Measurements from ENCODE around the gene PIGH.

The PIGH gene

GRCh38 chr14:67643713-67644112, 43.6 kb upstream of the PIGH start:
- Histone ChIP-seq H3K36me3 (ENCODE audit: insufficient read depth) (no peaks in the 10 kb centered on the region), H3K79me2 (ENCODE audit: insufficient read depth, low read depth) (no peaks in the 10 kb centered on the region), H3K9ac (no peak overlapping the region), H3K4me1 (ENCODE audit: low read depth, poor library complexity, severe bottlenecking) (peaks cover 46% of the 10 kb centered on the region), H3K27ac (no peak overlapping the region), H3K4me2 (no peak overlapping the region; the same call in 1 of the 2 replicates), H3K27me3 (ENCODE audit: insufficient read depth, low read depth) (no peaks in the 10 kb centered on the region), H3K4me3 (IDR thresholded peaks at IDR 0.05; ENCODE audit: insufficient read depth, low read depth, low read length) (no peak overlapping the region), H4K20me1 (ENCODE audit: insufficient read depth) (no peaks in the 10 kb centered on the region), H2AFZ (ENCODE audit: low read depth) (no peak overlapping the region)
- TF ChIP-seq, protein P1, sequence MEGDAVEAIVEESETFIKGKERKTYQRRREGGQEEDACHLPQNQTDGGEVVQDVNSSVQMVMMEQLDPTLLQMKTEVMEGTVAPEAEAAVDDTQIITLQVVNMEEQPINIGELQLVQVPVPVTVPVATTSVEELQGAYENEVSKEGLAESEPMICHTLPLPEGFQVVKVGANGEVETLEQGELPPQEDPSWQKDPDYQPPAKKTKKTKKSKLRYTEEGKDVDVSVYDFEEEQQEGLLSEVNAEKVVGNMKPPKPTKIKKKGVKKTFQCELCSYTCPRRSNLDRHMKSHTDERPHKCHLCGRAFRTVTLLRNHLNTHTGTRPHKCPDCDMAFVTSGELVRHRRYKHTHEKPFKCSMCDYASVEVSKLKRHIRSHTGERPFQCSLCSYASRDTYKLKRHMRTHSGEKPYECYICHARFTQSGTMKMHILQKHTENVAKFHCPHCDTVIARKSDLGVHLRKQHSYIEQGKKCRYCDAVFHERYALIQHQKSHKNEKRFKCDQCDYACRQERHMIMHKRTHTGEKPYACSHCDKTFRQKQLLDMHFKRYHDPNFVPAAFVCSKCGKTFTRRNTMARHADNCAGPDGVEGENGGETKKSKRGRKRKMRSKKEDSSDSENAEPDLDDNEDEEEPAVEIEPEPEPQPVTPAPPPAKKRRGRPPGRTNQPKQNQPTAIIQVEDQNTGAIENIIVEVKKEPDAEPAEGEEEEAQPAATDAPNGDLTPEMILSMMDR (conservative IDR thresholded peaks at IDR 0.05; ENCODE audit: low read depth, low read length): no peak

DNA sequence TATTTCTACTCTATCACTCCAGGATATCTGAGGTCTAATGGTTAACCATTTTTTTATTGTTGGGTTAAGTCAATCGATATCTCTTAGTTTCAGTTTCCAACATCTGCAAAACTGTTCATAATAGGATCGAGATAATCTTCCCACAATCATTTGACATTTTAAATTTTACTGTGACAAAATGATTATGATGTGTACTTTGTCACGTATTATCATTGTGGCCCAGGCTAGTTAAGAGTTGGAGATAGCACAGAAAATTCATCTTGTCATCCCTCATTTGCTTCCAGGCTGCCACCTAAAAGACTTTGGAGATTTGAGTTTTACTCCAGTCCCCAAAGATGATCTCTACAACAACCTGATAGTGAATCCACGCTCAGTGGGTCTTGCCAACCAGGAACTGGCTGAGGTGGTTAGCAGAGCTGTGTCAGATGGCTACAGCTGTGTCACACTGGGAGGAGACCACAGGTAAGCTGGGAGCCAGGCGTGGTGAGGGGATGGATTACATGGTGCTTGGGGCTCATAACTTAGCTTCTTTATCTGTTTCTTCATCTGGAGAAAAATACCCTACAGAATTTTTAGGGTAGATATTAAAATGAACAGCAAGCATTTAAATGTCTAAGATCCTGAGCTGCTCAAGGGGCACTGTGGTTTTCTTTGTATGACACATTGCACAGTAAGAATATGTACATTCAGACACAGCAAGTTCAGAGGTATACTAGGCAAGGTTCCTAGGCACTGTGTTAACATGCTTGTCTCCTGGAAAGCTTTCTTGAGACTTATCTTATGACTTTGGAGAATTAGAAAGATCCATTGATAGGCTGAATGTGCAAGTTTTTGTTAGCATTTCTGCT, 42.1 kb upstream of the PIGH start:
- Histone ChIP-seq H3K4me2 (peak overlapping the region; percentile 40), H4K20me1 (ENCODE audit: insufficient read depth) (no peaks in the 10 kb centered on the region), H2AFZ (ENCODE audit: low read depth) (no peak overlapping the region), H3K27ac (peak overlapping the region; percentile 51; the same call in 1 of the 2 replicates), H3K9ac (no peak overlapping the region; the same call in 1 of the 2 replicates), H3K79me2 (ENCODE audit: insufficient read depth, low read depth) (no peaks in the 10 kb centered on the region), H3K36me3 (ENCODE audit: insufficient read depth) (no peaks in the 10 kb centered on the region), H3K27me3 (ENCODE audit: insufficient read depth, low read depth) (no peaks in the 10 kb centered on the region), H3K4me1 (ENCODE audit: low read depth, poor library complexity, severe bottlenecking) (peaks cover 46% of the 10 kb centered on the region), H3K4me3 (IDR thresholded peaks at IDR 0.05; ENCODE audit: insufficient read depth, low read depth, low read length) (no peak overlapping the region)
- TF ChIP-seq, protein P1 (conservative IDR thresholded peaks at IDR 0.05; ENCODE audit: low read depth, low read length): no peak

GRCh38 chr14:67641480-67641879, 41.4 kb upstream of the PIGH start:
- no peak overlapping the region for H3K27ac ChIP-seq
- no peak overlapping the region for H3K9ac ChIP-seq
- no peaks in the 10 kb centered on the region for H3K79me2 ChIP-seq (ENCODE audit: insufficient read depth, low read depth)
- no peak overlapping the region for H2AFZ ChIP-seq (ENCODE audit: low read depth)
- no peaks in the 10 kb centered on the region for H4K20me1 ChIP-seq (ENCODE audit: insufficient read depth)
- TF ChIP-seq, protein P1 (conservative IDR thresholded peaks at IDR 0.05; ENCODE audit: low read depth, low read length): no peak
- H3K4me2 ChIP-seq: peak overlapping the region; percentile 40
- no peaks in the 10 kb centered on the region for H3K27me3 ChIP-seq (ENCODE audit: insufficient read depth, low read depth)
- no peak overlapping the region for H3K4me3 ChIP-seq (IDR thresholded peaks at IDR 0.05; ENCODE audit: insufficient read depth, low read depth, low read length)
- H3K4me1 ChIP-seq (ENCODE audit: low read depth, poor library complexity, severe bottlenecking): peaks cover 53% of the 10 kb centered on the region
- H3K36me3 ChIP-seq (ENCODE audit: insufficient read depth): no peaks in the 10 kb centered on the region

- H4K20me1 ChIP-seq (ENCODE audit: insufficient read depth): no peaks in the 10 kb centered on the region
- H3K27ac ChIP-seq: no peak overlapping the region
- no peaks in the 10 kb centered on the region for H3K79me2 ChIP-seq (ENCODE audit: insufficient read depth, low read depth)
- H3K4me2 ChIP-seq: no peak overlapping the region
- H3K9ac ChIP-seq: no peak overlapping the region
- H3K36me3 ChIP-seq (ENCODE audit: insufficient read depth): no peaks in the 10 kb centered on the region
- H3K4me1 ChIP-seq (ENCODE audit: low read depth, poor library complexity, severe bottlenecking): peaks cover 44% of the 10 kb centered on the region
- H2AFZ ChIP-seq (ENCODE audit: low read depth): no peak overlapping the region
- TF ChIP-seq, protein P1 (conservative IDR thresholded peaks at IDR 0.05; ENCODE audit: low read depth, low read length): no peak
- H3K4me3 ChIP-seq (IDR thresholded peaks at IDR 0.05; ENCODE audit: insufficient read depth, low read depth, low read length): no peak overlapping the region
- H3K27me3 ChIP-seq (ENCODE audit: insufficient read depth, low read depth): no peaks in the 10 kb centered on the region
Observed at GRCh38 chr14:67638642-67639041, 38.6 kb upstream of the PIGH start.

Data from KMS-11 (cell line).